Trophoblast cell (in vitro differentiated cells and primary cell): ENCODE data around the gene SCARB2.

Experiments used
- DNase-seq, 2 donors: peaks; one replicate each; pipeline ENCODE4 v3.0.0-alpha.2; 2016
- H2AFZ ChIP-seq: 2 replicates; pipeline ENCODE4 v1.6.1; 2013; ENCODE audit warnings: low read length, moderate library complexity, mild to moderate bottlenecking; ENCODE audit not compliant: insufficient read depth, poor library complexity
- H2AK5ac ChIP-seq: 2 replicates; pipeline ENCODE4 v1.6.1; 2013; ENCODE audit warnings: mild to moderate bottlenecking, low read length
- H2BK120ac ChIP-seq: 2 replicates; pipeline ENCODE4 v1.6.1; 2013; ENCODE audit warnings: low read length, mild to moderate bottlenecking, moderate library complexity; ENCODE audit not compliant: insufficient read depth, poor library complexity
- H2BK12ac ChIP-seq: 2 replicates; pipeline ENCODE4 v1.6.1; 2013; ENCODE audit warnings: mild to moderate bottlenecking, low read length, moderate library complexity
- H2BK5ac ChIP-seq: 2 replicates; pipeline ENCODE4 v1.6.1; 2013; ENCODE audit warnings: low read length, low read depth, moderate library complexity, mild to moderate bottlenecking; ENCODE audit not compliant: poor library complexity
- H3K14ac ChIP-seq: 2 replicates; pipeline ENCODE4 v1.6.1; 2013; ENCODE audit warnings: mild to moderate bottlenecking, low read length
- H3K18ac ChIP-seq: 2 replicates; pipeline ENCODE4 v1.6.1; 2013; ENCODE audit warnings: mild to moderate bottlenecking, low read length
- H3K23ac ChIP-seq: 2 replicates; pipeline ENCODE4 v1.6.1; 2013; ENCODE audit warnings: low read length
- H3K27ac ChIP-seq: 2 replicates; pipeline ENCODE4 v1.5.1; 2013; ENCODE audit warnings: low read depth, mild to moderate bottlenecking, inconsistent platforms, low read length, moderate library complexity
- H3K27me3 ChIP-seq: 2 replicates; pipeline ENCODE4 v1.6.1; 2013; ENCODE audit warnings: inconsistent platforms, mild to moderate bottlenecking, low read length, moderate library complexity; ENCODE audit not compliant: insufficient read depth
- H3K36me3 ChIP-seq, 2 experiments: 1 replicate in 1 of 2; 2 replicates in 1 of 2; pipeline ENCODE4 v1.6.1; 2013; ENCODE audit warnings: low read length in 2 of 2, mild to moderate bottlenecking in 2 of 2, moderate library complexity in 1 of 2; ENCODE audit not compliant: insufficient read depth in 2 of 2, control insufficient read depth in 1 of 2
- H3K4ac ChIP-seq: 2 replicates; pipeline ENCODE4 v1.6.1; 2013; ENCODE audit warnings: low read depth, mild to moderate bottlenecking, low read length, moderate library complexity
- H3K4me1 ChIP-seq, 2 experiments: 1 replicate in 1 of 2; 2 replicates in 1 of 2; pipeline ENCODE4 v1.6.1; 2013; ENCODE audit warnings: low read length in 2 of 2, mild to moderate bottlenecking in 2 of 2, moderate library complexity in 1 of 2; ENCODE audit not compliant: insufficient read depth in 2 of 2, control insufficient read depth in 1 of 2
- H3K4me2 ChIP-seq: 2 replicates; pipeline ENCODE4 v1.6.1; 2013; ENCODE audit warnings: inconsistent platforms, mild to moderate bottlenecking, low read length, moderate library complexity
- H3K4me3 ChIP-seq: 2 replicates; pipeline ENCODE4 v1.5.1; 2013; ENCODE audit warnings: mild to moderate bottlenecking, low read depth, low read length, inconsistent platforms
- H3K79me1 ChIP-seq: one replicate; pipeline ENCODE4 v1.6.1; 2013; ENCODE audit warnings: low read length
- H3K79me2 ChIP-seq: 2 replicates; pipeline ENCODE4 v1.6.1; 2013; ENCODE audit warnings: low read length, mild to moderate bottlenecking; ENCODE audit not compliant: control insufficient read depth, insufficient read depth, poor library complexity
- H3K9ac ChIP-seq: 2 replicates; pipeline ENCODE4 v1.6.1; 2013; ENCODE audit warnings: mild to moderate bottlenecking, low read length
- H3K9me3 ChIP-seq: 2 replicates; pipeline ENCODE4 v1.6.1; 2013; ENCODE audit warnings: low read depth, mild to moderate bottlenecking, control low read depth, inconsistent platforms, low read length; ENCODE audit not compliant: insufficient read depth
- H4K12ac ChIP-seq: 2 replicates; pipeline ENCODE4 v1.6.1; 2013; ENCODE audit warnings: low read depth, mild to moderate bottlenecking, low read length, moderate library complexity
- H4K8ac ChIP-seq: 2 replicates; pipeline ENCODE4 v1.6.1; 2013; ENCODE audit warnings: low read depth, mild to moderate bottlenecking, low read length, moderate library complexity
- H4K91ac ChIP-seq: one replicate; pipeline ENCODE4 v1.6.1; 2013; ENCODE audit warnings: low read depth, mild to moderate bottlenecking, low read length, moderate library complexity
- WGBS: extraction: QIAGEN DNeasy Blood & Tissue Kit; methylation state at CpG from one replicate; pipeline ENCODE4 v1.1.7; 2013; ENCODE audit warnings: missing lambda C conversion rate; ENCODE audit not compliant: insufficient read length, insufficient coverage; ENCODE audit errors: extremely low coverage; 5-methylcytosine and 5-hydroxymethylcytosine counted together

Gene SCARB2

GRCh38 chr4:76240236-76240635 lies 26.6 kb upstream of the SCARB2 start:
- H4K12ac ChIP-seq = no peak overlapping the region
- H3K14ac ChIP-seq = no peak overlapping the region
- H4K8ac ChIP-seq = no peak overlapping the region
- H3K4me1 ChIP-seq = peaks cover 0 to 3% of the 10 kb centered on the region in 2 experiments
- no peak overlapping the region for H4K91ac ChIP-seq
- no peak overlapping the region for H3K23ac ChIP-seq
- no peaks in the 10 kb centered on the region for H3K9me3 ChIP-seq
- no peak overlapping the region for H2BK120ac ChIP-seq
- WGBS = no CpG with 5 or more reads among the region's 2 CpGs
- no peak overlapping the region for H2BK5ac ChIP-seq
- H3K18ac ChIP-seq = no peak overlapping the region
- no peak overlapping the region for H2AFZ ChIP-seq
- H3K79me2 ChIP-seq = no peaks in the 10 kb centered on the region
- no peak overlapping the region for H3K9ac ChIP-seq
- H3K4me3 ChIP-seq = no peak overlapping the region
- no peak for DNase-seq
- no peak overlapping the region for H3K27ac ChIP-seq
- H3K79me1 ChIP-seq = no peaks in the 10 kb centered on the region
- H3K36me3 ChIP-seq = no peaks in the 10 kb centered on the region
- H2AK5ac ChIP-seq = no peak overlapping the region
- H3K27me3 ChIP-seq = no peaks in the 10 kb centered on the region
- no peak overlapping the region for H3K4ac ChIP-seq
- no peak overlapping the region for H2BK12ac ChIP-seq
- no peak overlapping the region for H3K4me2 ChIP-seq

- Histone ChIP-seq H2BK120ac (no peak overlapping the region), H4K91ac (no peak overlapping the region), H3K4me1 (peaks cover 0 to 3% of the 10 kb centered on the region in 2 experiments), H3K79me1 (peaks cover 8% of the 10 kb centered on the region), H2AFZ (no peak overlapping the region), H3K27me3 (no peaks in the 10 kb centered on the region), H3K9me3 (no peaks in the 10 kb centered on the region), H3K36me3 (no peaks in the 10 kb centered on the region), H3K79me2 (no peaks in the 10 kb centered on the region), H3K14ac (no peak overlapping the region), H3K4ac (no peak overlapping the region), H3K18ac (no peak overlapping the region), H3K4me3 (no peak overlapping the region), H3K27ac (no peak overlapping the region), H4K12ac (no peak overlapping the region), H3K9ac (no peak overlapping the region), H2BK12ac (no peak overlapping the region), H4K8ac (no peak overlapping the region), H2BK5ac (no peak overlapping the region), H3K4me2 (no peak overlapping the region), H2AK5ac (no peak overlapping the region), H3K23ac (no peak overlapping the region)
- peak in 1 of 2 donors; percentile 40 for DNase-seq
Measured at GRCh38 chr4:76238701-76239100, 25.1 kb upstream of the SCARB2 start.

- DNase-seq = no peak
- Histone ChIP-seq H3K79me2 (no peaks in the 10 kb centered on the region), H3K79me1 (peaks cover 8% of the 10 kb centered on the region), H2BK5ac (no peak overlapping the region), H3K4ac (no peak overlapping the region), H4K12ac (no peak overlapping the region), H3K4me2 (no peak overlapping the region), H3K4me3 (no peak overlapping the region), H3K27ac (no peak overlapping the region), H2BK12ac (no peak overlapping the region), H3K18ac (no peak overlapping the region), H3K9me3 (no peaks in the 10 kb centered on the region), H3K4me1 (peaks cover 0 to 3% of the 10 kb centered on the region in 2 experiments), H2BK120ac (no peak overlapping the region), H3K27me3 (no peaks in the 10 kb centered on the region), H4K8ac (no peak overlapping the region), H3K23ac (no peak overlapping the region), H3K14ac (no peak overlapping the region), H2AK5ac (no peak overlapping the region), H2AFZ (no peak overlapping the region), H4K91ac (no peak overlapping the region), H3K9ac (no peak overlapping the region), H3K36me3 (no peaks in the 10 kb centered on the region)
- no CpG with 5 or more reads among the region's 4 CpGs for WGBS
Measured at GRCh38 chr4:76238236-76238635, 24.6 kb upstream of the SCARB2 start.

- no peaks in the 10 kb centered on the region for H3K79me2 ChIP-seq
- no peak overlapping the region for H2BK120ac ChIP-seq
- peak; percentile 22 to 97 for DNase-seq
- no peak overlapping the region for H3K9ac ChIP-seq
- no peak overlapping the region for H3K23ac ChIP-seq
- no peak overlapping the region for H3K4me3 ChIP-seq
- peaks cover 8% of the 10 kb centered on the region for H3K79me1 ChIP-seq
- H2BK5ac ChIP-seq = no peak overlapping the region
- peak overlapping the region; percentile 55 for H3K4ac ChIP-seq
- H3K18ac ChIP-seq = no peak overlapping the region
- peak overlapping the region; percentile 54 for H4K8ac ChIP-seq
- H3K14ac ChIP-seq = no peak overlapping the region
- H3K4me2 ChIP-seq = peak overlapping the region; percentile 36
- no peak overlapping the region for H2AFZ ChIP-seq
- peaks cover 0 to 3% of the 10 kb centered on the region in 2 experiments for H3K4me1 ChIP-seq
- peak overlapping the region; percentile 24 for H4K91ac ChIP-seq
- H4K12ac ChIP-seq = no peak overlapping the region
- H3K9me3 ChIP-seq = no peaks in the 10 kb centered on the region
- H3K36me3 ChIP-seq = peaks cover 0 to under 1% of the 10 kb centered on the region in 2 experiments
- no peak overlapping the region for H3K27ac ChIP-seq
- no peak overlapping the region for H2BK12ac ChIP-seq
- no peaks in the 10 kb centered on the region for H3K27me3 ChIP-seq
- no CpG with 5 or more reads among the region's 1 CpG for WGBS
- H2AK5ac ChIP-seq = no peak overlapping the region
Measured at GRCh38 chr4:76235915-76236314, 22.3 kb upstream of the SCARB2 start.
